SK-N-MC (cell line): ENCODE measurements around the gene PLVAP.

Source experiments
- EZH2 ChIP-seq: fragments of 200-600 bp; sonication (generic); IDR thresholded peaks from one replicate; pipeline ENCODE4 v1.6.1; 2017; ENCODE audit warnings: antibody characterized with exemption
- FOXP2 ChIP-seq: optimal IDR thresholded peaks from 2 replicates; pipeline ENCODE3; 2011; ENCODE audit warnings: mild to moderate bottlenecking, moderate library complexity; ENCODE audit not compliant: insufficient read depth; ENCODE audit errors: extremely low read length, control extremely low read depth
- POLR2AphosphoS5 ChIP-seq: IDR thresholded peaks from 2 replicates; pipeline ENCODE4 v1.6.1; 2012; ENCODE audit warnings: mild to moderate bottlenecking, low read depth, low read length, borderline replicate concordance

- TF ChIP-seq EZH2, result no peak
- TF ChIP-seq POLR2AphosphoS5, result no peak
- TF ChIP-seq FOXP2, result no peak
Measured at GRCh38 chr19:17406887-17407196, 29.7 kb upstream of the PLVAP start.
